Body of pancreas (tissue), 4 donors: ENCODE results near the gene TBL1X. TPM values are rescaled to one million over a fixed set of nuclear protein-coding genes. Genes with fewer than 3 reads are reported as not detected.

Experiments used
- ATAC-seq: fragments of 150-250 bp; one replicate; pipeline ENCODE4 v1.9.1; 2016
- DNase-seq, 4 donors: peaks; one replicate each; pipeline ENCODE4 v3.0.0-alpha.2; 2019
- H3K27ac ChIP-seq, 4 donors: fragments of 200-600 bp; sonication (generic); 1 replicate in 3 of 4; 2 replicates in 1 of 4; pipeline versions ENCODE4 v1.5.1 to v1.6.1; 2016 to 2019; ENCODE audit warnings: mild to moderate bottlenecking in 1 of 4, mixed read lengths in 1 of 4, moderate library complexity in 1 of 4
- H3K27me3 ChIP-seq, 2 donors: fragments of 200-600 bp; sonication (generic); one replicate each; pipeline ENCODE4 v1.6.0; 2016; ENCODE audit warnings: mild to moderate bottlenecking in 1 of 2
- H3K36me3 ChIP-seq, 2 donors: fragments of 200-600 bp; sonication (generic); replicated peaks in 1 of 2; 2 replicates each; pipeline ENCODE4 v1.5.1; 2016; ENCODE audit warnings: low read depth in 2 of 2; ENCODE audit not compliant: insufficient read depth in 1 of 2
- H3K4me1 ChIP-seq: fragments of 200-600 bp; sonication (generic); one replicate; pipeline ENCODE4 v1.6.0; 2016
- H3K4me3 ChIP-seq, 2 donors: fragments of 200-600 bp; sonication (generic); 1 replicate in 1 of 2; 2 replicates in 1 of 2; pipeline ENCODE4 v1.5.1; 2016 to 2019
- H3K9me3 ChIP-seq, 3 donors: fragments of 200-600 bp; sonication (generic); 1 replicate in 2 of 3; 2 replicates in 1 of 3; pipeline ENCODE4 v1.5.1; 2016
- POLR2A ChIP-seq, 3 donors: fragments of 450-650 bp; IDR thresholded peaks; one replicate each; pipeline ENCODE4 v1.6.1; 2016; ENCODE audit warnings: antibody characterized with exemption in 3 of 3, mild to moderate bottlenecking in 2 of 3
- WGBS, 2 donors: methylation state at CpG; one replicate each; pipeline ENCODE4 v1.1.5; 2017; 5-methylcytosine and 5-hydroxymethylcytosine counted together
- intact Hi-C: fragments of 100-400 bp; cut with DNase I; formaldehyde crosslinking; loops from one replicate; pipeline ENCODE4 v1.15.1; 2023
- total RNA-seq, 2 donors: library from RNA; depleted of rRNA; stranded (reverse); fragments of >200 nt; gene quantifications; one replicate each; pipeline ENCODE4 v1.1.0, GENCODE V29; 2016
- TF ChIP-seq, protein P1 (sequence below), 7 experiments: fragments of 450-650 bp in 4 of 7; fragments of 200-600 bp in 3 of 7; sonication (generic) in 3 of 7; IDR thresholded peaks; one replicate each; pipeline ENCODE4 v1.5.1; 2016 to 2019; ENCODE audit warnings: antibody characterized with exemption in 7 of 7

Gene TBL1X
- total RNA-seq, 2 donors from 2014 or later: 7.9 to 16.3 TPM

- intact Hi-C loops: no loop called here
- TF ChIP-seq, protein P1, sequence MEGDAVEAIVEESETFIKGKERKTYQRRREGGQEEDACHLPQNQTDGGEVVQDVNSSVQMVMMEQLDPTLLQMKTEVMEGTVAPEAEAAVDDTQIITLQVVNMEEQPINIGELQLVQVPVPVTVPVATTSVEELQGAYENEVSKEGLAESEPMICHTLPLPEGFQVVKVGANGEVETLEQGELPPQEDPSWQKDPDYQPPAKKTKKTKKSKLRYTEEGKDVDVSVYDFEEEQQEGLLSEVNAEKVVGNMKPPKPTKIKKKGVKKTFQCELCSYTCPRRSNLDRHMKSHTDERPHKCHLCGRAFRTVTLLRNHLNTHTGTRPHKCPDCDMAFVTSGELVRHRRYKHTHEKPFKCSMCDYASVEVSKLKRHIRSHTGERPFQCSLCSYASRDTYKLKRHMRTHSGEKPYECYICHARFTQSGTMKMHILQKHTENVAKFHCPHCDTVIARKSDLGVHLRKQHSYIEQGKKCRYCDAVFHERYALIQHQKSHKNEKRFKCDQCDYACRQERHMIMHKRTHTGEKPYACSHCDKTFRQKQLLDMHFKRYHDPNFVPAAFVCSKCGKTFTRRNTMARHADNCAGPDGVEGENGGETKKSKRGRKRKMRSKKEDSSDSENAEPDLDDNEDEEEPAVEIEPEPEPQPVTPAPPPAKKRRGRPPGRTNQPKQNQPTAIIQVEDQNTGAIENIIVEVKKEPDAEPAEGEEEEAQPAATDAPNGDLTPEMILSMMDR (IDR thresholded peaks at IDR 0.05): no peak
- TF ChIP-seq POLR2A (IDR thresholded peaks at IDR 0.05): no peak
- Histone ChIP-seq H3K27ac (no peak overlapping the region), H3K4me3 (no peak overlapping the region), H3K4me1 (no peaks in the 10 kb centered on the region), H3K36me3 (no peaks in the 10 kb centered on the region), H3K27me3 (no peaks in the 10 kb centered on the region), H3K9me3 (no peaks in the 10 kb centered on the region)
- ATAC-seq (no peak), DNase-seq (no peak)
- 77 to 92% methylated on average over 6 of the region's 6 CpGs for WGBS, 2 donors
These were observed 308.1 kb downstream of the TBL1X start for GRCh38 chrX:9772943-9773342.

DNA sequence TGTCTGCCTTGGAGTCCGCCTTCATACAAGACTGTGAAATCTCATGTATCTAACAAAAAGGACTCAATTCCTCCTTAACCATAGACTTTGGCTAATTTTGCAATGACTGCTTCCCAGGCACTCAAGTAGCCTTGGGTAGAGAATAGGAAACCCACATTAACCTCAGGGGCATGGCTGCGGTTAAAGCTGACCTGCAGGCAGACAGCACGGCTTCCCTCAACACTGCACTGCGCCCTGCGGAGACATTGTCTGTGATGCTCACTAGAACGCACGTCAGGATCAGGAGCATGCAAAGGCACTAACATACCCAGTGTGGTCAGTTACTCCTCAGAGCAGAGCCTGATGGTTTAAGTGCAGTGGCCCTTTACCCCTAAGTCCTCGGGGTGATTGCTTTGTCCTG lies 311.1 kb downstream of the TBL1X start:
- Histone ChIP-seq H3K27ac (no peak overlapping the region), H3K36me3 (no peaks in the 10 kb centered on the region), H3K4me3 (no peak overlapping the region), H3K27me3 (no peaks in the 10 kb centered on the region), H3K9me3 (no peaks in the 10 kb centered on the region), H3K4me1 (no peaks in the 10 kb centered on the region)
- no peak for TF ChIP-seq POLR2A (IDR thresholded peaks at IDR 0.05)
- TF ChIP-seq, protein P1 (IDR thresholded peaks at IDR 0.05): no peak
- intact Hi-C loops: no loop called here
- 72 to 80% methylated on average over 1 to 8 of the region's 8 CpGs for WGBS, 2 donors
- ATAC-seq: no peak
- DNase-seq: no peak

DNA sequence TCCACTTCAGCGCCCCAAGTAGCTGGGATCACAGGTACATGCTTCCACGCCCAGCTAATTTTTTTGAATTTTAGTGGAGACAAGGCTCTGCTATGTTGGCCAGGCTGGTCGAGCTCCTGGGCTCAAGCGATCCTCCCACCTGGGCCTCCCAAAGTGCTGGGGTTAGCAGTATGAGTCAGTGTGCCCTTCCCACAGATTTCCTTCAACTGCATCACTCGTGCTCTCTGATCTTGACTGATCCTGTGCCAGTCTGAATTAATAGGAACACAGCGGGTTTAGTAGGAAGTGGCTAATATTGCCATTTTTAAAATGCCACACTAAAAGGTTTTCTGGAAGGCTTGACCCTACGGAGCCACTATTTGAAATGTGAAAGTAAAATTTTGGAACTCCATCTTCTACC lies 317.1 kb downstream of the TBL1X start:
- no peak overlapping the region for H3K4me3 ChIP-seq
- WGBS, 2 donors: 65 to 91% methylated on average over 5 to 7 of the region's 7 CpGs
- no peak for DNase-seq
- no peaks in the 10 kb centered on the region for H3K36me3 ChIP-seq
- H3K9me3 ChIP-seq: no peaks in the 10 kb centered on the region
- H3K4me1 ChIP-seq: no peaks in the 10 kb centered on the region
- intact Hi-C loops: no loop called here
- no peak for TF ChIP-seq POLR2A (IDR thresholded peaks at IDR 0.05)
- TF ChIP-seq, protein P1 (IDR thresholded peaks at IDR 0.05): no peak
- no peak overlapping the region for H3K27ac ChIP-seq
- H3K27me3 ChIP-seq: no peaks in the 10 kb centered on the region
- ATAC-seq: no peak

DNA sequence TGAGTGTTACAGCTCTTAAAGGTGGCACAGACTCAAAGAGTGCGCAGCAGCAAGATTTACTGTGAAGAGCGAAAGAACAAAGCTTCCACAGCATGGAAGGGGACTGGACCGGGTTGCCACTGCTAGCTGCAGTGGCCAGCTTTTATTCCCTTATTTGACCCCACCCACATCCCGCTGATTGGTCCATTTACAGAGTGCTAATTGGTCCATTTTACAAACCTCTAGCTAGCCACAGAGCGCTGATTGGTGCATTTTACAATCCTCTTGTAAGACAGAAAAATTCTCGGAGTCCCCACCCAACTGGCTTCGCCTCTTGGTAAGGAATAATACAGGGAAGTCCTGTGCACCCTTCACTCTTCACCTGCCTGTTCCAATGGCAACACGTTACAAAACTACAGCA lies 319.5 kb downstream of the TBL1X start:
- no peak for TF ChIP-seq POLR2A (IDR thresholded peaks at IDR 0.05)
- TF ChIP-seq, protein P1 (IDR thresholded peaks at IDR 0.05): no peak
- no peaks in the 10 kb centered on the region for H3K27me3 ChIP-seq
- no peak for DNase-seq

DNA sequence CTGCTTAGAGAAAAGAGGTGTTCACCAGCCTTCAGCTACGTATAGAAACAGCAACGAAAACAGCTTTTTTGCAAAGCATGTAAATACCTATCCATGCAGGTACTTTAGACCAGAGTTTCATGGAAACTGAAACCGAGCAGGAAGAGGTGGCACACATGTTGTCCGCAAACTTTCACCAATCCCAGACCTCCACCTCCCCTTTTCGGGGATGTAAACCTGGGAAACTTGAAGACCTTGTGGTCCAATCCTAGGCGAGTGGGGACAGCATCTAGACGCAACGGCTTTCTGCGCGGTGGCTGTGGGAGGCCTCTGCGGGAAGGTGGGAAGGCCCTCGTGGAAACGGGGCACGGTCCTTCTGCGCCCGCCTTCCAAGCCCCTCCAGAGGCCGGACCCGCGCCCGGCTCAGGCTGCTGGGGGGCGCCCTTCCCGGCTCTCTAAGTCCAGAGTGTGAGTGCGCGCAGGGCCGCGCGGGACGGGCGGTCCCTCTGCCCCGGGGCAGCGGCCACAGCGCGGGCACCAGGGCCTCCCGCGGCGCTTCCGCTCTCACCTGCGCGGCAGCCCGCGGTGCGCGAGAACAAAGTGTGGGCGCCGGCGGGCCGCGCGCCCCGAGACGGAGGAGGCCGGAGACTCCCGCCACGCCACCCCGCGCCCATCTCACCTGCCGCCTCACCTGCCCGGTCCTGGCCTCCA lies 320.5 kb downstream of the TBL1X start:
- peaks cover 19% of the 10 kb centered on the region for H3K4me1 ChIP-seq
- ATAC-seq: peak; percentile 36
- H3K27ac ChIP-seq: peak overlapping the region in 3 of 4 donors; percentile 17 to 69 (median 62)
- no peaks in the 10 kb centered on the region for H3K27me3 ChIP-seq
- peak overlapping the region in 1 of 2 donors; percentile 12 for H3K4me3 ChIP-seq
- intact Hi-C loops: no loop called here
- no peaks in the 10 kb centered on the region for H3K36me3 ChIP-seq
- H3K9me3 ChIP-seq: no peaks in the 10 kb centered on the region
- 27 to 66% methylated on average over 5 to 11 of the region's 58 CpGs for WGBS, 2 donors
- TF ChIP-seq, protein P1 (IDR thresholded peaks at IDR 0.05): no peak
- no peak for TF ChIP-seq POLR2A (IDR thresholded peaks at IDR 0.05)
- DNase-seq: peak in 1 of 4 donors; percentile 43

More for the DNA sequence above, 319.5 kb downstream of the TBL1X start:
- WGBS, 2 donors: 97 to 98% methylated on average over 5 to 6 of the region's 8 CpGs
- H3K27ac ChIP-seq: no peak overlapping the region
- no peaks in the 10 kb centered on the region for H3K36me3 ChIP-seq
- H3K4me1 ChIP-seq: peaks cover 10% of the 10 kb centered on the region
- H3K4me3 ChIP-seq: no peak overlapping the region
- intact Hi-C loops: no loop called here
- H3K9me3 ChIP-seq: no peaks in the 10 kb centered on the region
- ATAC-seq: no peak
